Chondrocyte (in vitro differentiated cells): ENCODE measurements around the gene PRTG. TPM values are rescaled to one million over a fixed set of nuclear protein-coding genes. Genes with fewer than 3 reads are reported as not detected.
"Not testable (repeated sequence)": the region's sequence is repeated elsewhere in the genome, so short reads cannot be mapped to it uniquely, and the experiment has no call there.

Experiments
- DNase-seq: peaks from one replicate; pipeline ENCODE4 v3.0.0; 2021; ENCODE audit warnings: mixed read lengths, low spot score
- H3K27ac Mint-ChIP-seq: one replicate; pipeline ENCODE4 v1.8.0; 2021; ENCODE audit warnings: mild to moderate bottlenecking, moderate library complexity, mixed read lengths; ENCODE audit not compliant: unreplicated experiment
- H3K27me3 Mint-ChIP-seq: 2 replicates; pipeline ENCODE4 v1.8.0; 2021; ENCODE audit warnings: low read depth, mixed read lengths
- H3K36me3 Mint-ChIP-seq: 2 replicates; pipeline ENCODE4 v1.8.0; 2021; ENCODE audit warnings: low read depth, mixed read lengths
- H3K4me1 Mint-ChIP-seq: 2 replicates; pipeline ENCODE4 v1.8.0; 2021; ENCODE audit warnings: low read depth, mild to moderate bottlenecking, mixed read lengths
- H3K4me3 Mint-ChIP-seq: one replicate; pipeline ENCODE4 v1.8.0; 2021; ENCODE audit warnings: mild to moderate bottlenecking, moderate library complexity, mixed read lengths; ENCODE audit not compliant: unreplicated experiment
- H3K9me3 Mint-ChIP-seq: 2 replicates; pipeline ENCODE4 v1.8.0; 2021; ENCODE audit warnings: low read depth, mixed read lengths
- total RNA-seq: library from RNA; stranded (reverse); gene quantifications from 3 replicates; pipeline ENCODE4 v1.2.1, GENCODE V29; 2021
- TF ChIP-seq, protein P1 (sequence below): fragments of 200-600 bp; sonication (generic); IDR thresholded peaks from 2 replicates; pipeline ENCODE4 v1.5.0; 2021; ENCODE audit warnings: antibody characterized with exemption, mild to moderate bottlenecking, moderate library complexity

Gene PRTG
- total RNA-seq, 1 donor from 2014 or later, result 3.1 TPM

DNA sequence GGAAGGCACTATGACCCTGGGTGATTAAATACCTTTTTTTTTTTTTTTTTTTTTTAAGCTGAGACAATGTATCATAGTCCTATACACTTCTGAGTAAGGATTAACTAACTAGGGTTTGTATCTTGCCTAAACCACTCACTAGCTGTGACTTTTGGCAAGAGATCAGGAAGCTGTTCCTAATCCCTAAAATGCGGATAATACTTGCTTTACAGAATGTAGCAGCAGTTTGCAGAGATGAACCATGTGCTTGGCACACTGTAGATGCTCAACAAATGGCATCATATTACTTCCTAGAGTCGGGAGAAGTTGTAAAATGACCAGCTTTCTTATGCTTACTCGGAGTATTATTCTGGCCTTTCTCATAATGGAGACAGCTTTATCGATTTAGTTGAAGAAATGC is 129.2 kb downstream of the PRTG start:
- H3K36me3 Mint-ChIP-seq, result no peaks in the 10 kb centered on the region
- H3K4me3 Mint-ChIP-seq, result no peak overlapping the region
- H3K27me3 Mint-ChIP-seq, result no peaks in the 10 kb centered on the region
- H3K9me3 Mint-ChIP-seq, result peaks cover 2% of the 10 kb centered on the region
- no peaks in the 10 kb centered on the region for H3K4me1 Mint-ChIP-seq
- no peak overlapping the region for H3K27ac Mint-ChIP-seq
- TF ChIP-seq, protein P1, sequence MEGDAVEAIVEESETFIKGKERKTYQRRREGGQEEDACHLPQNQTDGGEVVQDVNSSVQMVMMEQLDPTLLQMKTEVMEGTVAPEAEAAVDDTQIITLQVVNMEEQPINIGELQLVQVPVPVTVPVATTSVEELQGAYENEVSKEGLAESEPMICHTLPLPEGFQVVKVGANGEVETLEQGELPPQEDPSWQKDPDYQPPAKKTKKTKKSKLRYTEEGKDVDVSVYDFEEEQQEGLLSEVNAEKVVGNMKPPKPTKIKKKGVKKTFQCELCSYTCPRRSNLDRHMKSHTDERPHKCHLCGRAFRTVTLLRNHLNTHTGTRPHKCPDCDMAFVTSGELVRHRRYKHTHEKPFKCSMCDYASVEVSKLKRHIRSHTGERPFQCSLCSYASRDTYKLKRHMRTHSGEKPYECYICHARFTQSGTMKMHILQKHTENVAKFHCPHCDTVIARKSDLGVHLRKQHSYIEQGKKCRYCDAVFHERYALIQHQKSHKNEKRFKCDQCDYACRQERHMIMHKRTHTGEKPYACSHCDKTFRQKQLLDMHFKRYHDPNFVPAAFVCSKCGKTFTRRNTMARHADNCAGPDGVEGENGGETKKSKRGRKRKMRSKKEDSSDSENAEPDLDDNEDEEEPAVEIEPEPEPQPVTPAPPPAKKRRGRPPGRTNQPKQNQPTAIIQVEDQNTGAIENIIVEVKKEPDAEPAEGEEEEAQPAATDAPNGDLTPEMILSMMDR, result no peak
- no peak for DNase-seq

GRCh38 chr15:55606214-55606613 is 136.7 kb downstream of the PRTG start:
- Mint-ChIP-seq H3K9me3 (peaks cover 27% of the 10 kb centered on the region), H3K27me3 (no peaks in the 10 kb centered on the region), H3K4me3 (no peak overlapping the region), H3K36me3 (peaks cover 12% of the 10 kb centered on the region), H3K27ac (no peak overlapping the region), H3K4me1 (no peaks in the 10 kb centered on the region)
- TF ChIP-seq, protein P1, result no peak
- DNase-seq, result no peak

- no peak for DNase-seq
- Mint-ChIP-seq H3K36me3 (peaks cover 6% of the 10 kb centered on the region), H3K4me3 (no peak overlapping the region), H3K27ac (no peak overlapping the region), H3K4me1 (no peaks in the 10 kb centered on the region), H3K9me3 (peaks cover 9% of the 10 kb centered on the region), H3K27me3 (no peaks in the 10 kb centered on the region)
- TF ChIP-seq, protein P1, result no peak
Observed at GRCh38 chr15:55601374-55601773, 141.6 kb downstream of the PRTG start.

GRCh38 chr15:55599439-55599838 is 143.5 kb downstream of the PRTG start:
- Mint-ChIP-seq H3K27me3 (no peaks in the 10 kb centered on the region), H3K4me1 (no peaks in the 10 kb centered on the region), H3K36me3 (no peaks in the 10 kb centered on the region), H3K27ac (no peak overlapping the region), H3K4me3 (no peak overlapping the region), H3K9me3 (no peaks in the 10 kb centered on the region)
- DNase-seq, result no peak
- TF ChIP-seq, protein P1, result no peak

- not testable (repeated sequence) for H3K27me3 Mint-ChIP-seq, H3K4me3 Mint-ChIP-seq, H3K27ac Mint-ChIP-seq, H3K4me1 Mint-ChIP-seq, H3K9me3 Mint-ChIP-seq, DNase-seq, H3K36me3 Mint-ChIP-seq
Observed at GRCh38 chr15:55593019-55593418, 149.9 kb downstream of the PRTG start.

- Mint-ChIP-seq H3K27me3 (no peaks in the 10 kb centered on the region), H3K27ac (no peak overlapping the region), H3K4me3 (no peak overlapping the region), H3K4me1 (peaks cover 5% of the 10 kb centered on the region), H3K36me3 (no peaks in the 10 kb centered on the region), H3K9me3 (no peaks in the 10 kb centered on the region)
- TF ChIP-seq, protein P1, result no peak
- no peak for DNase-seq
Observed at GRCh38 chr15:55590788-55591187, 152.2 kb downstream of the PRTG start.
